Lower lobe of right lung (tissue), 2 donors: ENCODE measurements around the gene NDOR1. TPM values are rescaled to one million over a fixed set of nuclear protein-coding genes. Genes with fewer than 3 reads are reported as not detected.

ENCODE experiments used
- ATAC-seq, 2 donors: fragments of 200-7000 bp; cut with Tn5 transposase; one replicate each; pipeline ENCODE4 v1.9.1; 2020 to 2022; ENCODE audit warnings: mild to moderate bottlenecking in 2 of 2, moderate library complexity in 2 of 2
- DNase-seq: peaks from one replicate; pipeline ENCODE4 v3.0.0-alpha.2; 2020
- H3K27ac ChIP-seq: fragments of 200-600 bp; one replicate; pipeline ENCODE4 v1.8.0; 2022
- H3K27me3 ChIP-seq: fragments of 200-600 bp; one replicate; pipeline ENCODE4 v1.8.0; 2022; ENCODE audit warnings: low read depth
- H3K36me3 ChIP-seq: fragments of 200-600 bp; one replicate; pipeline ENCODE4 v1.8.0; 2022; ENCODE audit warnings: mild to moderate bottlenecking
- H3K4me1 ChIP-seq: fragments of 200-600 bp; one replicate; pipeline ENCODE4 v1.8.0; 2022
- H3K4me3 ChIP-seq: fragments of 200-600 bp; one replicate; pipeline ENCODE4 v1.8.0; 2022; ENCODE audit warnings: mild to moderate bottlenecking
- H3K9me3 ChIP-seq: fragments of 200-600 bp; one replicate; pipeline ENCODE4 v1.8.0; 2022
- intact Hi-C: fragments of 100-400 bp; cut with DNase I; formaldehyde crosslinking; loops from one replicate; pipeline ENCODE4 v1.11.0; 2022
- long read RNA-seq: library from polyadenylated mRNA; unstranded; transcript quantifications from one replicate; pipeline ENCODE4 v2.0.0, GENCODE V29; 2021
- total RNA-seq: library from RNA; stranded (reverse); fragmentation: NEBNext Ultra II Directional; extraction: Animal tissue kit (Norgen Biotek cat#: 25700); gene quantifications from one replicate; pipeline ENCODE4 v1.2.1, GENCODE V29; 2021
- TF ChIP-seq, protein P1 (sequence below): fragments of 200-600 bp; IDR thresholded peaks from one replicate; pipeline ENCODE4 v1.8.0; 2022; ENCODE audit warnings: antibody characterized with exemption, mild to moderate bottlenecking
- donor health status: DM: no; HTN: yes; CAD: no; lungs with severe emphysema.

Gene NDOR1
- 15.6 TPM for total RNA-seq
- long read RNA-seq, partial matches to known transcripts = 5 of 26 reads
- long read RNA-seq, other reads (novel, unspliced or antisense) = 17 of 26 reads

DNA sequence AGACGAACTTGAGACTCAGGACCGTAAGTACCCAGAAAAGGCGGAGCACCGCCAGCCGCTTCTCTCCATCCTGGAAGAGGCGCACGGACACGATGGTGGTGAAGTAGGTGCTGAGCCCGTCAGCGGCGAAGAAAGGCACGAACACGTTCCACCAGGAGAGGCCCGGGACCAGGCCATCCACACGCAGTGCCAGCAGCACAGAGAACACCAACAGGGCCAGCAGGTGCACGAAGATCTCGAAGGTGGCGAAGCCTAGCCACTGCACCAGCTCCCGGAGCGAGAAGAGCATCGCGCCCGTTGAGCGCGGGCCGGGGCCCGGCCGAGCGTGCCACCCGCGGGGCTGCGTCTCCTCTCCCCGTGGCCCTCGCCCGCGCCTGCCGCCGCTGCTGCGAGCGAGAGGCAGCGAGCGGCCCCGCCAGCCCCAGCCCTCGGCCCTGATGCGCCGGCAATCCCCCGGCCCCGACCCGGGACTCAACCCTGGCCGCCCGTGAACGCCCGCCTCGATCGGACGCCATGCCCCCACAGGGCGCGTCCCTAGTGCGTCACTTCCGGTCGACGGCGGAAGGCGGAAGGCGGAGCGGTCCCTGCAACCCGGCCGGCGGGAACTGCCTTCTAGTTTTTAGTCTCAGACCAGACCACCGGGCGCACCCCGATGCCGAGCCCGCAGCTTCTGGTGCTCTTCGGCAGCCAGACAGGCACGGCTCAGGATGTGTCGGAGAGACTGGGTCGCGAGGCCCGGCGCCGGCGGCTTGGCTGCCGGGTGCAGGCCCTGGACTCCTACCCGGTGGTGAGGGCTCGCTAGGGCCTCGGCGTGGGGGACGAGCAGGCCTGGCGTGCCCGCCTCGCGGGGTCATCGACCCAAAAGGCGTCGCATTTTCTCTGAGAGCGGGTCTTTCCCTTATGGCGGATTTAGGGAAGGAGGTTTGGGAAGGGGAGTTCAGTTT is at the start of gene NDOR1, which contains the start of gene TMEM203:
Gene NDOR1 (plus strand): TSS at position 575 of the 944 bp plus-strand sequence. CDS start 78 bp downstream, at position 653.
Gene TMEM203 (minus strand): TSS at position 523 of the 944 bp plus-strand sequence. CDS start 234 bp downstream, at position 289.
- intact Hi-C loops = no loop called here
- TF ChIP-seq, protein P1, sequence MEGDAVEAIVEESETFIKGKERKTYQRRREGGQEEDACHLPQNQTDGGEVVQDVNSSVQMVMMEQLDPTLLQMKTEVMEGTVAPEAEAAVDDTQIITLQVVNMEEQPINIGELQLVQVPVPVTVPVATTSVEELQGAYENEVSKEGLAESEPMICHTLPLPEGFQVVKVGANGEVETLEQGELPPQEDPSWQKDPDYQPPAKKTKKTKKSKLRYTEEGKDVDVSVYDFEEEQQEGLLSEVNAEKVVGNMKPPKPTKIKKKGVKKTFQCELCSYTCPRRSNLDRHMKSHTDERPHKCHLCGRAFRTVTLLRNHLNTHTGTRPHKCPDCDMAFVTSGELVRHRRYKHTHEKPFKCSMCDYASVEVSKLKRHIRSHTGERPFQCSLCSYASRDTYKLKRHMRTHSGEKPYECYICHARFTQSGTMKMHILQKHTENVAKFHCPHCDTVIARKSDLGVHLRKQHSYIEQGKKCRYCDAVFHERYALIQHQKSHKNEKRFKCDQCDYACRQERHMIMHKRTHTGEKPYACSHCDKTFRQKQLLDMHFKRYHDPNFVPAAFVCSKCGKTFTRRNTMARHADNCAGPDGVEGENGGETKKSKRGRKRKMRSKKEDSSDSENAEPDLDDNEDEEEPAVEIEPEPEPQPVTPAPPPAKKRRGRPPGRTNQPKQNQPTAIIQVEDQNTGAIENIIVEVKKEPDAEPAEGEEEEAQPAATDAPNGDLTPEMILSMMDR = no peak
- Histone ChIP-seq H3K9me3 (no peaks in the 10 kb centered on the region), H3K4me1 (peaks cover 35% of the 10 kb centered on the region), H3K36me3 (peaks cover 8% of the 10 kb centered on the region), H3K4me3 (peak within 1 kb of the TSS; percentile 100), H3K27ac (peak within 1 kb of the TSS; percentile 95), H3K27me3 (no peaks in the 10 kb centered on the region)
- ATAC-seq (peak; percentile 76 to 83), DNase-seq (peak; percentile 94)

DNA sequence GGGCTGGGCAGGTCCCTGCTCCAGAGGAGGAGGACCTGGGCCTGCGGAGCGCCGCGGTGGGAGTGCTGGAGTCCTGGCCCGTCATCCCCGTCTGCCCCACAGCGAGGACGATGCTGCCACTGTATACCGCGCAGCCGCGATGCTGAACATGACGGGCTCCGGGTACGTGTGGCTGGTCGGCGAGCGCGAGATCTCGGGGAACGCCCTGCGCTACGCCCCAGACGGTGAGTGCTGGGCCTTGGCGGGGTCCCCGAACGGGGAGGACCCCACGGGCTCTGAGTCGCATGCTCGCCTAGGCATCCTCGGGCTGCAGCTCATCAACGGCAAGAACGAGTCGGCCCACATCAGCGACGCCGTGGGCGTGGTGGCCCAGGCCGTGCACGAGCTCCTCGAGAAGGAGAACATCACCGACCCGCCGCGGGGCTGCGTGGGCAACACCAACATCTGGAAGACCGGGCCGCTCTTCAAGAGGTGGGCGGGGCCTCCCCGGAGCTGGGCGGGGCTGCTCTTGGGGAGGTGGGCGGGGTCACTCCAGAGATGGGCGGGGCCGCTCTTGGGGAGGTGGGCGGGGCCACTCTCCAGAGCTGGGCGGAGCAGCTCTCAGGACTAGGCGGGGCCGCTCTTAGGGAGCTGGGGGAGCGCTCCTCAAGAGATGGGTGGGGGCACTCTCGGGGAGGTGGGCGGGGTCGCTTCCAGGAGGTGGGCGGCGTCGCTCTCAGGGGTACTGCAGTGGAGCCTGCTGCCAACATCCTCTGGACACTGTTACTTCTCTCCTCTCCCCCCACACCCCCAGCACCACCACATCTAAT is 48.7 kb upstream of the NDOR1 start:
- H3K4me3 ChIP-seq = peak overlapping the region; percentile 11
- DNase-seq (peak; percentile 65), ATAC-seq (peak; percentile 69 to 76)
- peaks cover 6% of the 10 kb centered on the region for H3K4me1 ChIP-seq
- no peaks in the 10 kb centered on the region for H3K9me3 ChIP-seq
- H3K27me3 ChIP-seq = peaks cover 64% of the 10 kb centered on the region
- H3K36me3 ChIP-seq = no peaks in the 10 kb centered on the region
- intact Hi-C loops = no loop called here
- H3K27ac ChIP-seq = no peak overlapping the region
- TF ChIP-seq, protein P1 = no peak

DNA sequence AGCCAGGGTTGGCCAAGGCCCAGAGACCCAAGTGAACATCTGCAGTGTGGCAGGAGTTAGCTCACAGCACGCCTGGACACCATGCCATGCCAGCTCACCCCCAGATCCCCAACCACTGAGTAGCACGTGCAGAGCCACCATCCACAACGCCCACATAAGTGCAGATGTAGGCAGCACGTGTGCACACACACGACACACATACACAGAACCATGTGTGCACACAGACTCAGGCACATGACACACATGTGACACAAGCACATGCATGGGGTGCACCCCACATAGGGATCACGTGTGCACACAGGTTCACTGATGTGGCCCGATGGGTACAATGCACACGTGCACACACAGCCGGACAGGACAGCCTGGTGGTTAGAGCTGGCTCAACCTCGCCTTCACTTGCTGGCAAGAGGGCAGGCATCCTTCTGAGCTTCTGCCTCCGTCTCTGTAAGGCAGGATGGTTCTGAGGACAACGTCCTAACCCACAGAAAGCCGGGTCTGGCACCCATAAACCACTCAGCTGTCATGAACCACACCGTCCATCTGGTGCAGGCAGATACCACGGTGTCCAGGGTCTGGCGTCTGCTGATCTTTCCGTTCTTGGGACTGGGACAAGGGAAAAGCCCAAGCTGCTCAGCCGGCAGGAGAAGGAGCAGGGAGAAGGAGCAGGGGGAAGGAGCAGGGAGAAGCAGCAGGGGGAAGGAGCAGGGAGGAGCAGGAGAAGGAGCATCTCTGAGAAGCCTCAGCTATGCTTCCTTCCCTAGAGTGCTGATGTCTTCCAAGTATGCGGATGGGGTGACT is 47.7 kb upstream of the NDOR1 start:
- no peak for ATAC-seq
- Histone ChIP-seq H3K9me3 (no peaks in the 10 kb centered on the region), H3K4me3 (no peak overlapping the region), H3K27me3 (peaks cover 74% of the 10 kb centered on the region), H3K36me3 (no peaks in the 10 kb centered on the region), H3K27ac (no peak overlapping the region), H3K4me1 (peaks cover 16% of the 10 kb centered on the region)
- intact Hi-C loops = no loop called here
- no peak for DNase-seq
- TF ChIP-seq, protein P1 = no peak

DNA sequence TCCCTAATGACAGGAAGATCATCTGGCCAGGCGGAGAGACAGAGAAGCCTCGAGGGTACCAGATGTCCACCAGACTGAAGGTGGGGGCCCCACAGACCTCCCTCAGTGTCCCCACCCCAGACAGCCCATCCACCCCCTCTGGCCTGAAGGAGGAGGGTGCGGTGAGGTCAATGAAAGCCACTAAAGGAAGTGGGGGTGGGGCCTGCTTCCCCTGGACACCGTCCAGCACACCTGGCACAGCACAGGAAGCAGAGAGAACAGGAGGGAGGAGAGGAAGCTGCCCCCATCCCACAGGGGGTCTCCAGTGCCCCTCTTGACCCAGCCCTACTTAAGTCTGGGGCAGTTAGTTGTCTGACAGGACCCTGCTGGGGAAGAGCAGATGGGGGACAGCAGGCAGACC is 46.9 kb upstream of the NDOR1 start:
- Histone ChIP-seq H3K36me3 (no peaks in the 10 kb centered on the region), H3K4me1 (peaks cover 24% of the 10 kb centered on the region), H3K4me3 (no peak overlapping the region), H3K27ac (no peak overlapping the region), H3K9me3 (no peaks in the 10 kb centered on the region), H3K27me3 (peaks cover 82% of the 10 kb centered on the region)
- no peak for ATAC-seq
- DNase-seq = no peak
- intact Hi-C loops = no loop called here
- TF ChIP-seq, protein P1 = no peak
